ENCODE data around the gene STARD8. TPM values are rescaled to one million over a fixed set of nuclear protein-coding genes. Genes with fewer than 3 reads are reported as not detected.
"Not testable (repeated sequence)": the region's sequence is repeated elsewhere in the genome, so short reads cannot be mapped to it uniquely, and the experiment has no call there.

STARD8 gene
- total RNA-seq, 1 donor from 2014 or later = 1.7 TPM

- DNase-seq = no peak
Observed at GRCh38 chrX:68658530-68658929, 11.1 kb downstream of the STARD8 start.

- no peak for DNase-seq
Observed at GRCh38 chrX:68659385-68659784, 11.9 kb downstream of the STARD8 start.

- DNase-seq = no peak
Observed at GRCh38 chrX:68659786-68660185, 12.3 kb downstream of the STARD8 start.

- DNase-seq = no peak
Observed at GRCh38 chrX:68660746-68661145, 13.3 kb downstream of the STARD8 start.

- no peak for DNase-seq
Observed at GRCh38 chrX:68665502-68665901, 18.0 kb downstream of the STARD8 start.

- DNase-seq = no peak
Observed at GRCh38 chrX:68666580-68666979, 19.1 kb downstream of the STARD8 start.

- DNase-seq = no peak
Observed at GRCh38 chrX:68669094-68669860, 21.8 kb downstream of the STARD8 start.

- no peak for DNase-seq
Observed at GRCh38 chrX:68669871-68670270, 22.4 kb downstream of the STARD8 start.

GRCh38 chrX:68671221-68671620, 23.8 kb downstream of the STARD8 start:
- no peak for DNase-seq

GRCh38 chrX:68672581-68673318, 25.3 kb downstream of the STARD8 start:
- no peak for DNase-seq

- DNase-seq = no peak
Observed at GRCh38 chrX:68675571-68675970, 28.1 kb downstream of the STARD8 start.

- DNase-seq = no peak
Observed at GRCh38 chrX:68676335-68676734, 28.9 kb downstream of the STARD8 start.

- DNase-seq = no peak
Observed at GRCh38 chrX:68677998-68678397, 30.5 kb downstream of the STARD8 start.

GRCh38 chrX:68681443-68681941, 34.0 kb downstream of the STARD8 start:
- DNase-seq = no peak

- no peak for DNase-seq
Observed at GRCh38 chrX:68682790-68683189, 35.3 kb downstream of the STARD8 start.

GRCh38 chrX:68683580-68683979, 36.1 kb downstream of the STARD8 start:
- DNase-seq = no peak

GRCh38 chrX:68684291-68684918, 36.9 kb downstream of the STARD8 start:
- DNase-seq = no peak

- DNase-seq = no peak
Observed at GRCh38 chrX:68684919-68685304, 37.4 kb downstream of the STARD8 start.

- no peak for DNase-seq
Observed at GRCh38 chrX:68685685-68686084, 38.2 kb downstream of the STARD8 start.

GRCh38 chrX:68686097-68686977, 38.9 kb downstream of the STARD8 start:
- DNase-seq = no peak

- not testable (repeated sequence) for DNase-seq
Observed at GRCh38 chrX:68688931-68689330, 41.5 kb downstream of the STARD8 start.

GRCh38 chrX:68690936-68691501, 43.6 kb downstream of the STARD8 start:
- no peak for DNase-seq

Data from occipital lobe (tissue), 2 donors.